NOMO-1 (cell line): ENCODE data around the gene TRERF1.

Experiments
- DNase-seq, 2 experiments: peaks; one replicate each; lab custom pipeline; 2025; ENCODE audit not compliant: unreplicated experiment in 2 of 2; lab: John Stamatoyannopoulos, UW

TRERF1 gene

GRCh38 chr6:42287756-42288155 lies 164.0 kb downstream of the TRERF1 start:
- DNase-seq, result no peak

GRCh38 chr6:42281570-42281969 lies 170.2 kb downstream of the TRERF1 start:
- DNase-seq, result no peak

- no peak for DNase-seq
These were observed 170.7 kb downstream of the TRERF1 start for GRCh38 chr6:42280966-42281533.

GRCh38 chr6:42279966-42280629 lies 171.6 kb downstream of the TRERF1 start:
- DNase-seq, result no peak

- no peak for DNase-seq
These were observed 172.5 kb downstream of the TRERF1 start for GRCh38 chr6:42279144-42279781.

GRCh38 chr6:42278131-42278853 lies 173.4 kb downstream of the TRERF1 start:
- no peak for DNase-seq

GRCh38 chr6:42276034-42276890 lies 175.5 kb downstream of the TRERF1 start:
- DNase-seq, result no peak

GRCh38 chr6:42275376-42276033 lies 176.2 kb downstream of the TRERF1 start:
- no peak for DNase-seq

GRCh38 chr6:42274898-42275297 lies 176.8 kb downstream of the TRERF1 start:
- no peak for DNase-seq

- no peak for DNase-seq
These were observed 179.6 kb downstream of the TRERF1 start for GRCh38 chr6:42271834-42272805.

GRCh38 chr6:42269974-42270510 lies 181.7 kb downstream of the TRERF1 start:
- DNase-seq, result no peak

- DNase-seq, result no peak
These were observed 182.2 kb downstream of the TRERF1 start for GRCh38 chr6:42269553-42269952.

GRCh38 chr6:42268835-42269204 lies 182.9 kb downstream of the TRERF1 start:
- no peak for DNase-seq

GRCh38 chr6:42268016-42268834 lies 183.5 kb downstream of the TRERF1 start:
- no peak for DNase-seq

- DNase-seq, result no peak
These were observed 185.2 kb downstream of the TRERF1 start for GRCh38 chr6:42266538-42266937.

- DNase-seq, result no peak
These were observed 186.8 kb downstream of the TRERF1 start for GRCh38 chr6:42264852-42265390.

GRCh38 chr6:42264162-42264851 lies 187.4 kb downstream of the TRERF1 start:
- no peak for DNase-seq
